Epithelial cell of proximal tubule (primary cell): ENCODE data around the gene SEMA5A. TPM values are rescaled to one million over a fixed set of nuclear protein-coding genes. Genes with fewer than 3 reads are reported as not detected.

ENCODE experiments used
- DNase-seq: peaks from one replicate; pipeline ENCODE4 v3.0.0-alpha.2; 2011; ENCODE audit warnings: low read depth
- H3K4me3 ChIP-seq: 2 replicates; pipeline ENCODE4 v1.5.1; 2011; ENCODE audit warnings: low read depth, mild to moderate bottlenecking, low read length
- total RNA-seq: library from RNA; depleted of rRNA; stranded (reverse); fragments of >200 nt; gene quantifications from 2 replicates; pipeline ENCODE4 v1.2.3, GENCODE V29; 2015
- TF ChIP-seq, protein P1 (sequence below): conservative IDR thresholded peaks from 2 replicates; pipeline ENCODE4 v1.5.1; 2012; ENCODE audit warnings: low read depth, mild to moderate bottlenecking, low read length

SEMA5A gene
- total RNA-seq, 1 donor from 2014 or later, result 4.0 TPM

DNA sequence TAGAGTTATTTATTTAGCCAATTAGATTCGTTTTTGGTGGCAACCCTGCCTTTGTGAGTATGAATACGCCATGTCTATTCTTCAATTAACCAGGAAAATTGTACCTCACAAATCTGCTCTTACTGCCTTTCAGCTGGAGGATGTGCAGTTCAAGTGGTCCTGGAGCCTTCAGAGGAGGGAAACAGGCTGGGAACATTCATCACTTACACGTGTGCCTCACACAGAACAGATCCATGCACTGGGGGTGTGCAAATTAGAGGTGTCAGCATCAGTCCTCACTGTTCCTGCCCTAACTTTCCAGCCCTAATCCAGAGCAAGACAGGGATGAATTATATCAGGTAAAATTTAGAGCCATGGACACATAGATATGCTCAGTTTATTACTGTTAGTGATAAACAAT, 65.4 kb downstream of the SEMA5A start:
- H3K4me3 ChIP-seq, result no peak overlapping the region
- TF ChIP-seq, protein P1, sequence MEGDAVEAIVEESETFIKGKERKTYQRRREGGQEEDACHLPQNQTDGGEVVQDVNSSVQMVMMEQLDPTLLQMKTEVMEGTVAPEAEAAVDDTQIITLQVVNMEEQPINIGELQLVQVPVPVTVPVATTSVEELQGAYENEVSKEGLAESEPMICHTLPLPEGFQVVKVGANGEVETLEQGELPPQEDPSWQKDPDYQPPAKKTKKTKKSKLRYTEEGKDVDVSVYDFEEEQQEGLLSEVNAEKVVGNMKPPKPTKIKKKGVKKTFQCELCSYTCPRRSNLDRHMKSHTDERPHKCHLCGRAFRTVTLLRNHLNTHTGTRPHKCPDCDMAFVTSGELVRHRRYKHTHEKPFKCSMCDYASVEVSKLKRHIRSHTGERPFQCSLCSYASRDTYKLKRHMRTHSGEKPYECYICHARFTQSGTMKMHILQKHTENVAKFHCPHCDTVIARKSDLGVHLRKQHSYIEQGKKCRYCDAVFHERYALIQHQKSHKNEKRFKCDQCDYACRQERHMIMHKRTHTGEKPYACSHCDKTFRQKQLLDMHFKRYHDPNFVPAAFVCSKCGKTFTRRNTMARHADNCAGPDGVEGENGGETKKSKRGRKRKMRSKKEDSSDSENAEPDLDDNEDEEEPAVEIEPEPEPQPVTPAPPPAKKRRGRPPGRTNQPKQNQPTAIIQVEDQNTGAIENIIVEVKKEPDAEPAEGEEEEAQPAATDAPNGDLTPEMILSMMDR, result no peak
- no peak for DNase-seq

GRCh38 chr5:9479990-9480389, 65.9 kb downstream of the SEMA5A start:
- TF ChIP-seq, protein P1, result no peak
- no peak overlapping the region for H3K4me3 ChIP-seq
- DNase-seq, result no peak

- TF ChIP-seq, protein P1, result no peak
- H3K4me3 ChIP-seq, result no peak overlapping the region
- no peak for DNase-seq
Observed at GRCh38 chr5:9479361-9479760, 66.5 kb downstream of the SEMA5A start.

DNA sequence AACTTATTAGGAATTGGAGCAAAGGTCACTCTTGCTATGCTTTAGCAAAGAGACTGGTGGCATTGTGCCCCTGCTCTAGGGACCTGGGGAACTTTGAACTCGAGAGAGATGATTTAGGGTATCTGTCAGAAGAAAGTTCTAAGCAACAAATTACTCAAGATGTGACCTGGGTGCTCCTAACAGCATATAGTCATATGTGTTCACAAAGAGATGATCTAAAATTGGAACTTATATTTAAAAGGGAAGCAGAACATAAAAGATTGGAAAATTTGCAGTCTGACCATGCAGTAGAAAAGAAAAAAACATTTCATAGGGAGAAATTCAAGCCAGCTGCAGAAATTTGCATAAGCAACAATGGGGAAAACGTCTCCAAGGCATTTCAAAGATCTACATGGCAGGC, 68.3 kb downstream of the SEMA5A start:
- TF ChIP-seq, protein P1, result no peak
- DNase-seq, result no peak
- no peak overlapping the region for H3K4me3 ChIP-seq

GRCh38 chr5:9474219-9475002, 71.5 kb downstream of the SEMA5A start:
- H3K4me3 ChIP-seq, result no peak overlapping the region
- TF ChIP-seq, protein P1, result no peak
- no peak for DNase-seq

GRCh38 chr5:9473624-9474023, 72.3 kb downstream of the SEMA5A start:
- TF ChIP-seq, protein P1, result no peak
- no peak for DNase-seq
- H3K4me3 ChIP-seq, result no peak overlapping the region

DNA sequence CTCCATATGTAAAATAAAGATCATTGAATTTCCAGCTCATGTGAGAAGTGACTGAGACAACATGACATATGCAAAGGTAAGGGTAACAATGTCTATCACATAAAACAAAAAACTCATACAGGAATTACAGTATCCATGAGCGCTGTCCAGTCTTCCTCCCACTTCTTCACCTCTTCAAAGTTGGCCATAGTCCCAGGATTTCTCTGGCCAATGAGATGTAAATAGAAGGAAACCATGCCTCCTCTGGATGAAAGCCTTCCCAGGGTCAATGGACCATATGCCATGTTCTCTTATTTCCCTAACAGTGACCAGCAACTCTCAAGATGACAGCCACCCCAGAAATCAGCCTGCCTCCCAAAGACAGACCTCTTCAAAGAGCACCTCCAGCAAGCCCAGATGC, 75.5 kb downstream of the SEMA5A start:
- no peak overlapping the region for H3K4me3 ChIP-seq
- TF ChIP-seq, protein P1, result no peak
- DNase-seq, result no peak
